Middle frontal gyrus (tissue), 1 donor: ENCODE data around the gene FAM180B.
A peak's percentile ranks its signal among the peaks of the same experiment; 100 is the strongest.

Experiments
- DNase-seq: peaks from one replicate; pipeline ENCODE4 v3.0.0-alpha.2; 2015; ENCODE audit warnings: low spot score; ENCODE audit errors: extremely low spot score

Gene FAM180B

GRCh38 chr11:47566149-47566698, 20.3 kb upstream of the FAM180B start:
- DNase-seq: no peak

- no peak for DNase-seq
These were observed 16.8 kb upstream of the FAM180B start for GRCh38 chr11:47569646-47570045.

- no peak for DNase-seq
These were observed 15.7 kb upstream of the FAM180B start for GRCh38 chr11:47570651-47571356.

- no peak for DNase-seq
These were observed 15.1 kb upstream of the FAM180B start for GRCh38 chr11:47571357-47571729.

- no peak for DNase-seq
These were observed 14.6 kb upstream of the FAM180B start for GRCh38 chr11:47571895-47572294.

GRCh38 chr11:47572715-47573255, 13.7 kb upstream of the FAM180B start:
- no peak for DNase-seq

GRCh38 chr11:47573321-47573720, 13.2 kb upstream of the FAM180B start:
- no peak for DNase-seq

GRCh38 chr11:47577460-47578041, 8.9 kb upstream of the FAM180B start:
- no peak for DNase-seq

GRCh38 chr11:47578524-47579494, 7.7 kb upstream of the FAM180B start, which contains the start of the genes KBTBD4 and NDUFS3:
Gene KBTBD4, minus strand, starts transcription at chr11:47578970. Its CDS starts 19 bp downstream, at chr11:47578951.
Gene NDUFS3, plus strand, starts transcription at chr11:47579074. Its CDS starts 18 bp downstream, at chr11:47579092.
- peak; percentile 83 for DNase-seq

GRCh38 chr11:47583844-47584243, 2.6 kb upstream of the FAM180B start:
- no peak for DNase-seq

- no peak for DNase-seq
These were observed 700 bp downstream of the FAM180B start for GRCh38 chr11:47587039-47587716.

GRCh38 chr11:47587723-47588326, 1.3 kb downstream of the FAM180B start:
- DNase-seq: no peak

- DNase-seq: no peak
These were observed 2.6 kb downstream of the FAM180B start for GRCh38 chr11:47589118-47589517.

- no peak for DNase-seq
These were observed 3.1 kb downstream of the FAM180B start for GRCh38 chr11:47589584-47589976.

GRCh38 chr11:47589977-47590861, 3.7 kb downstream of the FAM180B start:
- no peak for DNase-seq

GRCh38 chr11:47591764-47592163, 5.3 kb downstream of the FAM180B start:
- DNase-seq: no peak

- no peak for DNase-seq
These were observed 5.8 kb downstream of the FAM180B start for GRCh38 chr11:47592251-47592650.

- no peak for DNase-seq
These were observed 6.5 kb downstream of the FAM180B start for GRCh38 chr11:47592970-47593369.

GRCh38 chr11:47593492-47593933, 7.0 kb downstream of the FAM180B start:
- DNase-seq: no peak
